ENCODE measurements around the gene HLF. TPM values are rescaled to one million over a fixed set of nuclear protein-coding genes. Genes with fewer than 3 reads are reported as not detected.

The HLF gene
- total RNA-seq, 2 donors from 2014 or later = 20.2 to 22.5 TPM

- peak overlapping the region; percentile 77 for H3K27ac Mint-ChIP-seq
- peaks cover 40% of the 10 kb centered on the region for H3K4me1 Mint-ChIP-seq
- H3K4me3 Mint-ChIP-seq = peak overlapping the region; percentile 93
- peaks cover 9% of the 10 kb centered on the region for H3K36me3 Mint-ChIP-seq (ENCODE audit: low read depth)
- ATAC-seq (no peak), DNase-seq (peak in 1 of 3 donors; percentile 19)
- H3K9me3 ChIP-seq (ENCODE audit: control insufficient read depth, low read length, poor library complexity, severe bottlenecking) = no peaks in the 10 kb centered on the region
- peaks cover 12% of the 10 kb centered on the region for H3K27me3 Mint-ChIP-seq
These were observed 1.0 kb upstream of the HLF start for GRCh38 chr17:55263569-55264277.

GRCh38 chr17:55264278-55264644 lies 499 bp upstream of the HLF start:
- DNase-seq = no peak
- H3K4me3 Mint-ChIP-seq = peak overlapping the region; percentile 93
- H3K27ac Mint-ChIP-seq = peak overlapping the region; percentile 77
- H3K9me3 ChIP-seq (ENCODE audit: control insufficient read depth, low read length, poor library complexity, severe bottlenecking) = no peaks in the 10 kb centered on the region
- ATAC-seq = peak; percentile 10
- H3K36me3 Mint-ChIP-seq (ENCODE audit: low read depth) = peaks cover 9% of the 10 kb centered on the region
- H3K27me3 Mint-ChIP-seq = peaks cover 8% of the 10 kb centered on the region
- peaks cover 43% of the 10 kb centered on the region for H3K4me1 Mint-ChIP-seq

- Mint-ChIP-seq H3K36me3 (ENCODE audit: low read depth) (peaks cover 8% of the 10 kb centered on the region), H3K27me3 (no peaks in the 10 kb centered on the region), H3K4me1 (peaks cover 46% of the 10 kb centered on the region), H3K27ac (peak overlapping the region; percentile 87), H3K4me3 (peak overlapping the region; percentile 93)
- H3K9me3 ChIP-seq (ENCODE audit: control insufficient read depth, low read length, poor library complexity, severe bottlenecking) = no peaks in the 10 kb centered on the region
- ATAC-seq (peak; percentile 20), DNase-seq (peak; percentile 10 to 34 (median 24))
These were observed 706 bp downstream of the HLF start for GRCh38 chr17:55265311-55266021.

- ATAC-seq (peak; percentile 12), DNase-seq (peak; percentile 7 to 41 (median 34))
- H3K36me3 Mint-ChIP-seq (ENCODE audit: low read depth) = peaks cover 8% of the 10 kb centered on the region
- H3K9me3 ChIP-seq (ENCODE audit: control insufficient read depth, low read length, poor library complexity, severe bottlenecking) = no peaks in the 10 kb centered on the region
- no peaks in the 10 kb centered on the region for H3K27me3 Mint-ChIP-seq
- peak overlapping the region; percentile 93 for H3K4me3 Mint-ChIP-seq
- peak overlapping the region; percentile 87 for H3K27ac Mint-ChIP-seq
- peaks cover 46% of the 10 kb centered on the region for H3K4me1 Mint-ChIP-seq
These were observed 1.5 kb downstream of the HLF start for GRCh38 chr17:55266051-55266957.

- Mint-ChIP-seq H3K4me1 (peaks cover 51% of the 10 kb centered on the region), H3K36me3 (ENCODE audit: low read depth) (peaks cover 11% of the 10 kb centered on the region), H3K4me3 (peak overlapping the region; percentile 93), H3K27me3 (no peaks in the 10 kb centered on the region), H3K27ac (peak overlapping the region; percentile 87)
- ATAC-seq = no peak
- no peak for DNase-seq
- H3K9me3 ChIP-seq (ENCODE audit: control insufficient read depth, low read length, poor library complexity, severe bottlenecking) = no peaks in the 10 kb centered on the region
These were observed 2.4 kb downstream of the HLF start for GRCh38 chr17:55266958-55267688.

- Mint-ChIP-seq H3K4me1 (peaks cover 55% of the 10 kb centered on the region), H3K27ac (peak overlapping the region; percentile 91), H3K27me3 (no peaks in the 10 kb centered on the region), H3K36me3 (ENCODE audit: low read depth) (peaks cover 15% of the 10 kb centered on the region), H3K4me3 (peak overlapping the region; percentile 64)
- DNase-seq (no peak), ATAC-seq (no peak)
- no peaks in the 10 kb centered on the region for H3K9me3 ChIP-seq (ENCODE audit: control insufficient read depth, low read length, poor library complexity, severe bottlenecking)
These were observed 3.3 kb downstream of the HLF start for GRCh38 chr17:55267777-55268648.

GRCh38 chr17:55268649-55269480 lies 4.1 kb downstream of the HLF start:
- Mint-ChIP-seq H3K4me1 (peaks cover 53% of the 10 kb centered on the region), H3K4me3 (peak overlapping the region; percentile 64), H3K27ac (peak overlapping the region; percentile 91), H3K27me3 (no peaks in the 10 kb centered on the region), H3K36me3 (ENCODE audit: low read depth) (peaks cover 15% of the 10 kb centered on the region)
- ATAC-seq (no peak), DNase-seq (no peak)
- H3K9me3 ChIP-seq (ENCODE audit: control insufficient read depth, low read length, poor library complexity, severe bottlenecking) = no peaks in the 10 kb centered on the region

GRCh38 chr17:55269894-55270293 lies 5.1 kb downstream of the HLF start:
- H3K4me1 Mint-ChIP-seq = peaks cover 46% of the 10 kb centered on the region
- no peaks in the 10 kb centered on the region for H3K27me3 Mint-ChIP-seq
- DNase-seq = no peak
- no peak overlapping the region for H3K4me3 Mint-ChIP-seq
- H3K36me3 Mint-ChIP-seq (ENCODE audit: low read depth) = peaks cover 18% of the 10 kb centered on the region
- ATAC-seq = no peak
- no peak overlapping the region for H3K27ac Mint-ChIP-seq
- no peaks in the 10 kb centered on the region for H3K9me3 ChIP-seq (ENCODE audit: control insufficient read depth, low read length, poor library complexity, severe bottlenecking)

GRCh38 chr17:55271223-55271571 lies 6.4 kb downstream of the HLF start:
- H3K9me3 ChIP-seq (ENCODE audit: control insufficient read depth, low read length, poor library complexity, severe bottlenecking) = no peaks in the 10 kb centered on the region
- no peak for ATAC-seq
- Mint-ChIP-seq H3K27me3 (no peaks in the 10 kb centered on the region), H3K4me3 (no peak overlapping the region), H3K36me3 (ENCODE audit: low read depth) (peaks cover 18% of the 10 kb centered on the region), H3K27ac (peak overlapping the region; percentile 3), H3K4me1 (peaks cover 50% of the 10 kb centered on the region)
- no peak for DNase-seq

GRCh38 chr17:55271958-55272710 lies 7.4 kb downstream of the HLF start:
- Mint-ChIP-seq H3K27ac (peak overlapping the region; percentile 93), H3K4me3 (peak overlapping the region; percentile 70)
- peak; percentile 37 for ATAC-seq

More at GRCh38 chr17:55271958-55272710, 7.4 kb downstream of the HLF start:
- DNase-seq = no peak
- H3K9me3 ChIP-seq (ENCODE audit: control insufficient read depth, low read length, poor library complexity, severe bottlenecking) = no peaks in the 10 kb centered on the region
- Mint-ChIP-seq H3K27me3 (no peaks in the 10 kb centered on the region), H3K4me1 (peaks cover 48% of the 10 kb centered on the region), H3K36me3 (ENCODE audit: low read depth) (peaks cover 21% of the 10 kb centered on the region)

Measured in T-helper 17 cell (primary cell).